GM19240 (cell line): ENCODE results near the gene OAT.
"Not testable (repeated sequence)": the region's sequence is repeated elsewhere in the genome, so short reads cannot be mapped to it uniquely, and the experiment has no call there.

ENCODE experiments used
- DNase-seq: peaks from one replicate; pipeline ENCODE4 v3.0.0; 2011; ENCODE audit warnings: low spot score; ENCODE audit not compliant: insufficient read length

OAT gene

DNA sequence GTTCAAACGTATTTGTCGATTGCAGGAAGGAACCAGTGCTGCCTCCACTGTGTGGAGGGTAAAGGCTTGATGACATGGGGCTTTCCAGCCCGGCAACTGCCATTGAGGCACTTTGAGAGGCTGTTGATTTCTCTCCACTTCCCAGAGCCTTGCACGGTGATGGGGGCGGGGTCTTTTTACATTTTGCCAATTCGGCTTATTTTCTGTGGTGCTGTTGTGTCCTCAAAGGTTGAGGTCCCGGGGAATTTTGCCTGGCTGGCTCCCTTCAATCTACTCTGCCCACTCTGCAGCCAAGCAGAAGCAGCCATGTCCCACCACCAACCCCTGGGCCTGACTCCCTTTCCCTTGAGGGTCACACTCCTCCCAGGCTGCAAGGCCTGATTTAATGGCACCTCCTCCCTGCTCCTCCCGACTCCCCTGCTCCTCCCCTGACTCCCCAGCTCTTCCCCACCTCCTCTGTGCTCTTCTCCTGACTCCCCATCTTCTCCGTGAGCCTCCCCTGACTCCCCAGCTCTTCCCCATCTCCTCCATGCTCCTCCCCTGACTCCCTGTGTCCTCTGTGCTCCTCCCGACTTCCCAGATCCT, 39.0 kb downstream of the OAT start:
- DNase-seq: no peak

DNA sequence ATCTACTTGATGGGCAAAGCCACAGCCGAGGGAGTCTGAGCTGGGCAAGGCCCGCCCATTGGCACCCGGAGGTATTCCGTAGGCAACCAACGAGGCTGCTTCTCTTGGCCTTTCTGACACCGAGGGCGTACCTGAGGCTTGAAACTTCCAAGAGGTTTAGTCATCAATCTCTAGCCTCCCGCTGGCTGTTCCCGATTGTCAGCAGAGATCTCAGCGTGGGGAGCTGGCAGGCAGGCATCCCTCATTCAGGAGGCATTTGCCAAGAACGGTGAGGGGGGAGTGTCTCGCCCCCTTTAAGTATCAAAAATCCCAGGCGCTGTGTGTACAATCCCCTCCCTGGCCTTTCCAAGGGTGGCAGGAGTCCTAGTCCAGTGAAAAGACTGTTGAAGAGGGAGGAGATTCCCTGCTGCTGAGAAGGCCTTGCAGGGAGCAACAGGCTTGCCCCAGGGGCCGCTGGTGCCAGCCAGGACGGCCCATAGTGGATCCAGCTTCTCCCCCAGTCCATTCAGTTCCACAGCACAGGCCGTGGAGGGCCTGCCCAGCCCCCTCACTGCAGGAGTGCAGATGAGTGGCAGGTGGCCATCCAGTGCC, 39.7 kb downstream of the OAT start:
- no peak for DNase-seq

DNA sequence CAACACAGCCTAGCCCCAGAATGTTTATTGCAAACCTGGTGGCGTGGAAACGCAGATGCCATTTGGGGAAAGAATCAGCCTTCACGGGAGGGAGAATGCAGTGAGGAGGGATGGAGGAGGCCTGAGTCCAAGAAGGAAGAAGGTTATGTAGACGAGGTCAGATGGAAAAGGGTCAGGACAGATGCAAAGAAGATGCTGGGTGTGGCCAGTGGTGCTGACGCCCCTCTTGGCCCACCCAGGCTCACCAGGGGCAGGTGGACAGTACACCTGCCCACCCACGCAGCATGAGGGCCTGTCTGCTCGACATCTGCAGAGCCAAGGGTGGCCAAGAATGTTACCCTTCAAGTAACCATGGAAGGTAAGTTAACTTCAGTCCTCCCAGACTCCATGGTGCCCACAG, 40.5 kb downstream of the OAT start:
- DNase-seq: no peak

DNA sequence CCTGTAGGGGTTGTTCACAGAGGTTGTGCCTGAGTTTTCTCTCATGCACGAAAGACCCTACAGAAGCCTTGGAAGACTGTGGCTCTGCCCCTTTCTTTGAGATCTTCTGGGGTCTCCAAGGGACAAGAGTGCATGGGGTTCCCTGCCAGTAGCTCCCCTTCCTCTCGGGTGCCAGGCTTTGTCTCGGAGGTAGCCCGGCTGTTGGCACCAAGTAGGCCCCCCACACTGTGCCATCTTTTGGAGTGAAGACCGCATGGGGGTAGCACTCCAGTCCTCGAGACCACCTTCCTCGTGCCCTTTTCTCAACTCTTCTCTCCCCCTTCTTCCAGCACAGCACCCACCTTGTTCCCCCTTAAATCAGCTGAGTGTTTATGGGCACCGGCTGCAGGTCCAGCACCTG, 41.6 kb downstream of the OAT start:
- DNase-seq: no peak

DNA sequence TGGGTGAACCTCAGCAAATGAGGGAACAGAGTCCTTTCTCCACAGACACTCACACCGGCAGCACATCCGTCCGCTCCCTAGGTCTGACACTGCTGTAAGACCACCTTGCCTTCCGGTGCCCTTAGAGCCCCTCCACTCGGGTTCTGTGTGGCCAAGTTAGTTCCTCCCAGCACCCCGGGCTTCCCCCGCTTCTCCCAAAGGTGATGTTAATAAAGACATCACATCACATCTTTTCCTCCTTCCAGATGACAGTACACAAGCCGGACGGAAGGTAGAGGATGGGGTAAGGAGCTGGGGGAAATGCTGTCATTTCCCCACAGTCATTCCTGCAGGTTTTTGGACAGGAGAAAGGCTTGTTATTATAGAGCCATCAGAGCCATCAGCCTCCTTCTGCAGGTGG, 42.3 kb downstream of the OAT start:
- DNase-seq: no peak

DNA sequence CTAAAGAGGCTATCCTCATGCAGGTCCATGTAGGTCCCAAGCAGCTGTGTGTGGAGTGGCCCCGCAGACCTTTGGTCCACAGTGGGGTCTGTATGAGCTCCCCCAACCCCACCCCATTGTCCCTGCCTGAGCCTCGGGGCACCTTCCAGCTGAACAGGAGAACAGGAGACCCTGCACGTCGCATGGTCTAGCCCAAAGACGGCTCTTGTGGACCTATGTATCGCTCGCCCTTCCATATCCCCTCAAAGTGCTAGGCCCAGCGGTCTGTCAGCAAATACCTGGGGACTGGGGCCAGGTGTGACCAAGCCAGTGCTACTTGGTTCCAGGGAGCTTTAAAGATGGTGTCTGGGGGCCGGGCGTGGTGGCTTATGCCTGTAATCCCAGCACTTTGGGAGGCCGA, 43.0 kb downstream of the OAT start:
- DNase-seq: no peak

DNA sequence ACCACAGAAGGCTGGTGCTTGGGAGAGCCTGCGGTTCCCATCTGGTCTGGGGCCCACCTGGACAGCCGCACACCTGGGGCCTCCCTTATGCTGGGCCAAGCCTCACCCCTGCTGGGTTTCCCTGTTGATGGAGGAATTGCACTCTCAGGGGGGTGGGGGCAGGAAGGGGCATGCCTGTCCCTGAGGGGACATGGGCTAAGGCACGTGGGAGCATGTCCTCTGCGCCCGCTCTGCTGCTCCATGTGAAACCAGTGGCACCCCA, 43.4 kb downstream of the OAT start:
- no peak for DNase-seq

DNA sequence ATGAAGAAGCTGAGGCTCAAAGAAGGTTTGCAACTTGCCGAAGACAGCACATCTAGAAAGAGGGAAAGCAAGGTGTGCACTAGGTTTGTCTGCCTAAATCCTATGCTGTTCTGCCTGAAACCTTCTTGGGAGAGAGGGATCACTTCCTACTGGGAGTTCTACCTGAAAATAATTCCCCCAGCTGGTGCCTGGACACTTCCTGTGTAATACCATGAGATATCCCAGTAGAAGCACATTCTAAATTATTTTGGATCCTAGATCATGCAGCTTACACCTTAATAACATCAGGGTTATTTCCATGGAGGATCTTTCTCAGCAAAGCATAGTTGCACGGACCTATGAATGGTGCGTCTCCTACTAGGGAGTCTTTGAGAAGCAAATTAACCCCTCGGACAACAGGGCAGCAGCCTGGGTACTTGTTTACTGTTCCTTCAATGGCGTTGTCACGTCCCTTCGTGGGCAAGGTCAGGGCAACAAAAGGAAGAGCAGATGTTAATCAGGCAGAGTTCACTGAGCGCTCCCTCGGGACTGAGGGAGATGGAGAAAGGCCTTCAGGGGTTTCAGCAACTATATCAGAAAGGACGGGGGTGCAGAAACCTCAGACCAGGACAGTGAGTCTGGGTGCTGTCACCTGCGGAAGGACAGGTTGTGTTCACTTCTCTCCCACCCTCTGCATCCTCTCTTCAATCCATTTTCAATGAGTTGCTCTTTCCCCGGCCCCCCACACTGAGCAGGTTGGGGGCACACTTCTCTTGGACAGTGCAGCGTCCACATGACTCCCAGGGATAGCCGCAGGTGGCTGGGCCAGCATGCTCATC, 44.0 kb downstream of the OAT start:
- no peak for DNase-seq

DNA sequence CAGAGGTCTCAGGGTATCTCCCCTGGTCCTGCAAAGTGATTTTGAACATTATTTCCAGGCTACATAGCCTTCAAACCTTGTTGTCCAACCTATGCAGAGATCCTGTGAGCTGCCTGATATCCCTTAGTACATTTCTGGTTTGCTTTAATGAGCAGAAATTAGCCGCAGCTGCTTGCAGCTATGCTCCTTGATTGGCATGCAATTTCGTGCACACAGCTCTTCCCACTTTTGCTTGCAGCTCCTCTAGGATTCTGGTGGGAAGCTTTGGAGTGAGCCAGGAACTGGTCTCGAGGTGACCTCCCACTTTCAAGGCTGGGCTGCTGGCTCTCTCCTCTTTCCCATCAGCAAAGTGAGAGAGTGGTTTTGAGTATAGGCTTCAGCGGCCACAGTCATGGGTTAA, 45.8 kb downstream of the OAT start:
- no peak for DNase-seq

DNA sequence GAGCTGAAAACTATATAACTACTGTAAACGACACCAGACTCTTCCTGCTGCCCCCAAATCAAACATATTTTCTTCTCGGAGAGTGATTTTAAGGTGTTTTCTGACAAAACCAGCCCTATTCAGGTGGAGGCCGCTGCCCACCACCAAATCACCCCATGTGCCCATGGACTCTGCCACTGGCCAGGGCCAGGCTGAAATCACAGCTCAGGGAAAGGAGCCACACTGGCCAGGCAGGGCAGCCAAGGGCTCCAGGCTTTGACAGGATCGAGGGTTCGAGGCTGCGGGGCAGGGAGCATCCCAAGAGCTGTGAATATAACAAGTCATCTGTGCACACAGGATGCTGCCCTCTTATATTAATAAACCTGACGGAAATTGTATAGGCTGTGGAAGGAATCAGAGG, 48.3 kb downstream of the OAT start:
- no peak for DNase-seq

DNA sequence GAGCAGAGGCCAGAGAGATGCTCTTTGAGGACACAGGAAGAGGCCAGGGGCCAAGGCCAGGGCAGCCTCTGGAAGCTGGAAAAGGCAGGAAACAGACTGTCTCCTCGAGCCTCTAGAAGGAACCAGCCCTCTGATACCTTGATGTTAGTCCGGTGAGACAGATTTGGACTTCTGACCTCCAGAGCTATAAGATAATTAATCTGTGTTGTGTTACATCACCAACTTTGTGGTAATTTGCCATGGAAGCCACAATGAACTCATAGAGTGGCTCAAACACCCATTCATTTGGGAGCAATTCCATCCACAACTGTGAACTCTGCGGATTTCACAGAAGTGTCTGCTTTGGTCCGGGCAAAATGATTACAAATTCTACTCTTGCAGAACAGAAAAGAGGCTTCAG, 48.7 kb downstream of the OAT start:
- no peak for DNase-seq

DNA sequence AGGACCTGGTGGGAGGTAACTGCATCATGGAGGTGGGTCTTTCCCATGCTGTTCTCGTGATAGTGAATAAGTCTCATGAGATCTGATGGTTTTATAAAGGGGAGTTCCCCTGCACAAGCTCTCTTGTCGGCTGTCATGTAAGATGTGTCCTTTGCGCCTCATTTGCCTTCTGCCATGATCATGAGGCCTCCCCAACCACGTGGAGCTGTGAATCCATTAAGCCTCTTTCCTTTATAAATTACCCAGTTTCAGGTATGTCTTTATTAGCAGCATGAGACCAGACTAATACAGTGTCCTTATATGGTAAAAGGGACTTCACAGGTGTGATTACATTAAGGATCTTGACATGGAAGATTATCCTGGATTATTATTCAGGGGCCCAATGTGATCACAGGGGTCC, 49.2 kb downstream of the OAT start:
- DNase-seq: not testable (repeated sequence)

DNA sequence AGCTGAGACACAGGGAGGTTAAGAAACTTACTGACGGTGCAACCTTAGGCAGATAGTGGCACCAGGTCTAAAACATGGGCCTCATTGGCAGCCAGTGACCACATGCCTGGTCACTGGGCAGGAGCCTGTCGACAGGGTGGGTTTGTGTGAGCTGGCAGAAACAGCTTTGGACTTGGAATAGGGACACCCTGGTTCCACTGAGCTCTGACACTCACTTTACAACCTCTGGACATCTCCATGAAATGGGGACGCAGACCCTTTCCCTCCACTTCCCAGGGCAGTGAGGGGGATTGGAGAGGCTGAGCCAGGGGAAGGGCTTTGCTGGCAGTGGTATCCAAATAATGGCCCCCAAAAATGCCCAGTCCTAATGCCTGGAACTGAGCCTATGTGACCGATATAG, 49.7 kb downstream of the OAT start:
- no peak for DNase-seq

DNA sequence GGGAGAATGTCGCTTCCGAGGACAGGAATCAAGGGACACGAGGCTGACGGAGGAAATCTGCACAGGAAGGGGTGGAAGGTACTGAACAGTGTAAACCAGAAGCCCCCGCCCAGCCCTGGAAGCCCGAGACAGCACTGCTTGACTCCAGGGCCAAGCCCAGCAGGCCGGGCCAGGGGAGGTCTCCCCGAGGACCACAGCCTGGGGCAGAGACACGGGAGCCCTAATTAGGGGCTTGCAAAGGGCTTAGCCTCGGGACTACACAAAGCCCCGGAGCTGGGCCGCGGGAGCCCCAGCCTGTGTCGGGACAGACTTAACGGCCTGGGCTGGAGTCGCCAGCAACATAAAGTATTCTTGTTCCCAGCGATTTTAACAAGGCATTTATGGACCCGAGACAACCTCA, 50.8 kb downstream of the OAT start:
- no peak for DNase-seq

DNA sequence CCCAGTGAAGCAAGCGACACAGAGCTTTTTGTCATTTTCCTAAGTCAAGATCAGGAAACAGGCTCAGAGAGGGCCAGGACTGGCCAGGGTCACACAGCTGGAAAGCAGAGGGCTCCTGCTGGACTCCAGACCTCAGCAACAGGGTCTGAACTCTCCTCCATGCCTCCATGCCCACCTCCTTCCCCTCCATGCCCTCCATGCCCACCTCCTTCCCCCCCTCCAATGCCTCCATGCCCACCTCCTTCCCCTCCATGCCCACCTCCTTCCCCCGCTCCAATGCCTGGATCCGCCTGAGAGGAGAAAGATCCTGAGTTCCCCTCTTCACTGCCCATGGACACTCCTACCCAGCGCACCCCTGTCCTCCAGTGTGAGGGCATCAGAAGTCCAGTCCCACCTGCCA, 51.3 kb downstream of the OAT start:
- DNase-seq: no peak

DNA sequence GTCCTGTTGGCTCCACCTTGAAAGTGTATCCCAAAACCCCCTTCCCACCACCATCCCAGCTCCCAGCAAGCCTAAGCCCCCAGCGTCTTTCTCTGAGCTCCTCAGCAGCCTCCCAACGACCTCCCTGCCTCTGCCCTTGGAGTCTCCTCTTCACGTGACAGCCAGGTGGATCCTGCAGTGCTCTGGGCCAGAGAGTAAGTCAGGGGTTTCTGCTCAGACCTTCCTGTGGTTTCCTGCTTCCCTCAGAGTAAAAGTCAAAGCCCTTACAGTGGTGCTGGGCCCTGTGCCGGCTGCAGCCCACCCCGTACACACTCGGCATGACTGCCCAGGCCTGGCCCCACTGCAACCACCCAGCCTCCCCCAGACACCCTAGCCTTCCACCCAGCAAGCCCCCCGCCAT, 51.9 kb downstream of the OAT start:
- DNase-seq: no peak

DNA sequence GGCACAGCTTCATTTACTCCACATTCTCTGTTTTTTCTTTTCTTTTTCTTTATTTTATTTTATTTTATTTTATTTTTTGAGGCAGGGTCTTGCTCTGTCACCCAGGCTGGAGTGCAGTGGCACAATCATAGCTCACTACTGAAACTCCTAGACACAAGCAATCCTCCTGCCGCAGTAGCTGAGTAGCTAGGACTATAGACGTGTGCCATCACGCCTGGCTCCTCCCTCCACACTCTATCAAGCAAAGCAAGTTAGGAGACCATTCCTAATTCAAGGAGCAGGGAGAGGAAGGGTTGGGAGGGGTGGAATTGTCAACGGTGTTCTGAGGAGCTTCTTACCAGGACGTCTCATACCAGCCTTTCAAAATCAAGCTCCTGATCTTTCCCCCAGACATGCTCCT, 52.4 kb downstream of the OAT start:
- no peak for DNase-seq

DNA sequence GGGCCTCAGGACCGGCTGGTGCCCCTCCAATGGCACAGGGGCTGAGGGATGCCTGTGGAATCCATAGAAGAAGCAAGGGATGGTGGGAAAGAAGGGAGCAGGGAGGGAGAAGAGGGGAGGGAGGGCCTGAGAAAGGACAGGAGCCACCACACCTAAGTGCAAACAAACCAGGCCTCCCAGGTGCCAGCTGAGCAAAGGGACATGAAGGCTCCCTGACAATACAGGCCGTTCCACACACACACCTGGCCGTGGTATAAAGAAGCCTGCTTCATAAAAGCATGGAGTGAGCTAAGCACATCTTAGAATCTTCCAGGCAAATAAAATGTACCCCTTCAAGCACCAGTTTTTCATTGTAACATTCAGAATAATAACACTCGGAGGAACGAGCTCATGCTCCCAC, 54.0 kb downstream of the OAT start:
- DNase-seq: no peak

DNA sequence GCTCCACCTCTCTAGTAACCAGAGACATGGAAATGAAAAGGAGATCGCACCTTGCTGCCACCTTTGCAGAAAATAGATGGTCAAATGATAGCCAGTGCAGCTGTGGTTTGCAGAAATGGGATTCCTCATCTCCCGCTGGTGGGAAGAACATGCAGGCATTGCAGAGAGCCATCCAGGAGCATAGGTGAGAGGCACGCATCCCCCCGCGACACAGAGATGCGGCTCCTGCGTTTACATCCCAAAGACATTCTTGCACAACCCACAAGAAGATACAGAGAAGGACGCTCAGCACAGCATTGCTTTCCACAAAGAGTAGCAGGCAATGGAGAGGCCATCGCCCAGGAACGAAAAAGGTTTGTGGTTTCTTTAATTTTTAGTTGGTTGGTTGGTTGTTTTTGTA, 56.2 kb downstream of the OAT start:
- DNase-seq: no peak

DNA sequence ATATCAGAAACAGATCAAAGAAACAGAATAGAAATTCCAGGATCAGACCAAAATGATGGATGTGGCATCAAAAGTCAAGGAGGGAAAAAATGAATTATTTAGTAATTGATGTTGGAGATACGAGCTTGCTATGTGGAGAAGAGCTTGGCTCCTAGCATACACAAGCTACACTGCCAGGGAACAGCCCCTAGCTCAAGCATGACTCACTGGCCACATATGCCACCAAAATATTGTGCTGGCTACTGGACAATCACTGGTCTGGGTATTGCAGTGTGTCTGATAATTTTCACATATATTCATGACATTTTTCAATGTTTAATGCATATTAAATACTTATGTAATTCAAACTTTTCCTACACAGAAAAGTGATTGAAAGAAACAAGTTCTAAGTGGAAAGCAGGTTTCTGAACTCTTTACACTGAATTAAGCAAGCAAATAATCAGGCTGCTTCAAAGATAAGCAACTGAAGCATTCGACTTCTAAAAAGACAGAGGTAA, 59.3 kb downstream of the OAT start:
- DNase-seq: no peak

DNA sequence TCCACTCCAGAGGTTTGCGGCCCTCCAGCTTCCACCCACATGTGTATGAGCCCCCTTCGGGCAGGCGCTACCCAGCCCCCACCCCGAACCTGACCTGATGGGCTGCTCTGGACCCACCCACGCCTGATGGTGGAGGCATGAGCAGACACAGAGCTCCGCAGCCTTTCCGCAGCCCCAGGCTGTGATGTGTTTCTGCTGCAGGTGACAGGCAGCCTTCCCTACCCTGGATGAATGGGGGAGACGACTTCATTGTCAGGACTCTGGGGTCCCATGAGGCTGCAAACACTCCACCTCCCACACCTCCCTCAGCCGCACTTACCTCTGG, 61.2 kb downstream of the OAT start:
- no peak for DNase-seq

DNA sequence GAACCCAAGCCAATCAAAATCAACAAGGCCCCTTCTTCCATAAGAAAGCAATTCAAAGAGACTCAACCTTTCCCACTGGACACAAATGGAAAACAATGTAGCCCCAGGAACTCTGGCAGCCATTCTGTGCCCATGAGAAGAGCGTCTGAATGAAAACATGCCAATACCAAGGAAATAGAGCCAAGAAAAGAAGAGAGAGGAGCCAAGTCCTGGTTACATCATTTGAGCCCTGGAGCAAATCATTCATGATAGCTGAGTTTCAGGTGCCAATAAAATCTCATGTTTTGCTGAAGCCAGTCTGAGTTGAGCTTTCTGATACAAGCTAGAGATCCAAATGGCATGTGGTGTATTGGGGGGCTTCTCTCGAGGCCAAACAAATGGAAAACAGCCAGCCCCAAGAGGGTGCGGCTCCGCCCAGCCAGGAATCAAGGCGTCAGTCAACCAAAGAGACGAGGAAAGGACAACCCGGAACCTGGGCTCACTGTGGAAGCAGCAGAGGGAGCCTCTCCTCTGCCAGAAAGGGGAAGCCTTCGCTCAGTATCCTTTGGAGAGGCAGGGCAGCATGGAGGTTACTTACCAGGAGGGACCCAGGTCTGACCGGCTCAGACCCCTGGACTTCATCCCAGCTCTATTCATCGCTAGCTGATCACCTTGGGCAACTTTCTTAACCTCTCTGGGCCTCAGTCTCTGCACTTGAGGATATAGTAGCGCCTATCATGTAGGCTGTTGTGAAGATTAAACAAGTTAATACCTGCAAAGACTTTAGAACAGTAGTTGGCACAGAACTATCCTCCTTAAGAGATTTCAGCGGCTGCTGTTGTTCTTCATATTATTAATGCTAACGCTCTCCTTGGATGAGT, 61.8 kb downstream of the OAT start:
- no peak for DNase-seq
